ENCODE results near the gene ERMAP. TPM values are rescaled to one million over a fixed set of nuclear protein-coding genes. Genes with fewer than 3 reads are reported as not detected.

Gene ERMAP
- total and polyA plus RNA-seq, 10 of the 15 experiments (the other 5 are each of a cell fraction or from before 2014, with no cell fraction given) = 1.4 to 6.8 (median 4.1) TPM

- Histone ChIP-seq H3K9me3 (replicated peaks; ENCODE audit: control insufficient read depth, insufficient read depth, low read length) (no peaks in the 10 kb centered on the region), H3K4me3 (0 out of 2 replicates have a peak overlapping the region, but pooled peaks have one; percentile 80), H3K79me2 (ENCODE audit: control insufficient read depth, insufficient read depth, low read length) (peaks cover 2% of the 10 kb centered on the region; the same call in 1 of the 2 replicates), H3K27ac (ENCODE audit: control insufficient read depth, insufficient read depth) (no peak overlapping the region), H4K20me1 (ENCODE audit: control insufficient read depth, insufficient read depth) (no peaks in the 10 kb centered on the region), H3K4me1 (ENCODE audit: control insufficient read depth, insufficient read depth, low read length) (peaks cover 4% of the 10 kb centered on the region; the same call in 1 of the 2 replicates), H3K36me3 (ENCODE audit: control insufficient read depth in 2 of 2, insufficient read depth in 2 of 2, low read length in 1 of 2) (no peaks in the 10 kb centered on the region), H3K27me3 (replicated peaks in 1 of 2; ENCODE audit: control insufficient read depth in 2 of 2, insufficient read depth in 2 of 2, low read length in 1 of 2) (no peaks in the 10 kb centered on the region), H3K4me2 (ENCODE audit: control insufficient read depth, insufficient read depth) (peak overlapping the region; percentile 70; the same call in 1 of the 2 replicates), H2AFZ (ENCODE audit: control insufficient read depth, low read depth, low read length) (no peak overlapping the region), H3K9ac (ENCODE audit: control insufficient read depth, insufficient read depth, low read length) (no peak overlapping the region)
- no peak for DNase-seq (ENCODE audit: low read depth, low spot score)
- no peak for ATAC-seq
- RAD21 ChIA-PET (ENCODE audit: unreplicated experiment) = interaction anchor here (0.7 to 2.9 kb wide), 8 partner anchors 10 to 255 kb away, joined by 3 to 20 read pairs (median 6); partner anchors contain the start of genes C1orf50, P3H1 and ZNF691
- WGBS (ENCODE audit: insufficient coverage, insufficient replicate concordance, low lambda C conversion rate, missing lambda C conversion rate) = 99% methylated on average over 3 of the region's 3 CpGs
- POLR2A ChIA-PET = interaction anchor here (0.5 to 2.9 kb wide), 4 partner anchors 26 to 1028 kb away, joined by 3 to 15 read pairs (median 3); partner anchors contain the start of genes YBX1 and ZNF691
- BruUV-seq (replicated peaks) = no TSS peak
- TF ChIP-seq ZSCAN29 (IDR thresholded peaks at IDR 0.05) (no peak), DPF2 (IDR thresholded peaks at IDR 0.05) (no peak), POLR2AphosphoS5 (IDR thresholded peaks at IDR 0.05; ENCODE audit: low read length) (no peak), FOS (IDR thresholded peaks at IDR 0.05; ENCODE audit: borderline replicate concordance, extremely low read depth, insufficient read length) (no peak), SMAD5 (IDR thresholded peaks at IDR 0.05; ENCODE audit: low read depth) (no peak), GATAD2B (conservative IDR thresholded peaks at IDR 0.05; ENCODE audit: low read depth) (no peak), MYB (IDR thresholded peaks at IDR 0.05; ENCODE audit: borderline replicate concordance, low read depth, low read length) (no peak), HSF1 (IDR thresholded peaks at IDR 0.05; ENCODE audit: low read depth, low read length) (no peak), LARP7 (IDR thresholded peaks at IDR 0.05) (no peak), ATF3 (IDR thresholded peaks at IDR 0.05; ENCODE audit: borderline replicate concordance, extremely low read depth, low read depth, low read length) (no peak), HDGF (IDR thresholded peaks at IDR 0.05) (no peak), ATF2 (IDR thresholded peaks at IDR 0.05; ENCODE audit: low read length) (no peak), NR2C1 (IDR thresholded peaks at IDR 0.05) (no peak), JUNB (IDR thresholded peaks at IDR 0.05) (no peak), SUPT20H (IDR thresholded peaks at IDR 0.05; ENCODE audit: borderline replicate concordance, control insufficient read depth, low read depth, low read length) (no peak), NRF1 (conservative IDR thresholded peaks at IDR 0.05; ENCODE audit: low read depth, low read length) (no peak), CHD2 (IDR thresholded peaks at IDR 0.05; ENCODE audit: borderline replicate concordance, low read depth, low read length) (no peak), TCF7 (IDR thresholded peaks at IDR 0.05; ENCODE audit: borderline replicate concordance) (no peak), CBX5 (IDR thresholded peaks at IDR 0.05; ENCODE audit: low read depth) (no peak)
- FAIRE-seq = no peak
- SMC1A ChIA-PET (ENCODE audit: uncharacterized antibody, unreplicated experiment) = interaction anchor here (0.8 to 3.0 kb wide), 8 partner anchors 9 to 136 kb away, joined by 3 to 27 read pairs (median 3); partner anchors contain the start of genes YBX1 and ZNF691
- intact Hi-C loops (cut with micrococcal nuclease; ENCODE audit: unreplicated experiment) (loop anchor here (2.0 kb wide), 1 partner anchor 51 kb away; the partner anchor contains the start of genes C1orf50 and P3H1), in situ Hi-C loops (cut with MboI) (no loop called here)
- CTCF ChIA-PET = interaction anchor here (1.1 to 2.9 kb wide), 5 partner anchors 10 to 95 kb away, joined by 3 to 16 read pairs (median 4); partner anchors contain the start of gene ZNF691
These were observed 1.1 kb downstream of the ERMAP start for GRCh38 chr1:42817976-42818375.
